ENCODE results near the gene RGL1. TPM values are rescaled to one million over a fixed set of nuclear protein-coding genes. Genes with fewer than 3 reads are reported as not detected.

Gene RGL1
- total RNA-seq, 3 donors from 2014 or later (not counting 1 experiment from before 2014, with no cell fraction given), result 0.16 to 0.52 (median 0.40) TPM

- H3K4me1 Mint-ChIP-seq, result peaks cover 24 to 38% of the 10 kb centered on the region in 2 donors
- ATAC-seq, result no peak
- intact Hi-C loops (cut with micrococcal nuclease), result no loop called here
These were observed 128.7 kb downstream of the RGL1 start for GRCh38 chr1:183933528-183934179.

GRCh38 chr1:183934314-183934713 lies 129.4 kb downstream of the RGL1 start:
- Mint-ChIP-seq H3K9me3 (no peaks in the 10 kb centered on the region), H3K27ac (no peak overlapping the region), H3K4me3 (no peak overlapping the region), H3K4me1 (peaks cover 24 to 38% of the 10 kb centered on the region in 2 donors), H3K27me3 (ENCODE audit: low read depth in 2 of 2) (no peaks in the 10 kb centered on the region), H3K36me3 (no peaks in the 10 kb centered on the region)
- ATAC-seq (no peak), DNase-seq (no peak)
- intact Hi-C loops (cut with micrococcal nuclease), result no loop called here
- Histone ChIP-seq H3K9me3 (ENCODE audit: control insufficient read depth, insufficient read depth, low read length) (no peaks in the 10 kb centered on the region), H3K4me1 (ENCODE audit: control insufficient read depth, insufficient read depth, low read length) (peaks cover 13% of the 10 kb centered on the region), H3K27ac (ENCODE audit: low read length) (no peak overlapping the region), H3K36me3 (ENCODE audit: control insufficient read depth, insufficient read depth, low read length) (no peaks in the 10 kb centered on the region), H3K4me3 (ENCODE audit: low read length) (no peak overlapping the region), H3K27me3 (ENCODE audit: control insufficient read depth, insufficient read depth, low read length) (no peaks in the 10 kb centered on the region)
- TF ChIP-seq CTCF (IDR thresholded peaks at IDR 0.05), result no peak
- WGBS (ENCODE audit: insufficient coverage), result 73% methylated on average over 6 of the region's 6 CpGs

More at GRCh38 chr1:183933528-183934179, 128.7 kb downstream of the RGL1 start:
- TF ChIP-seq CTCF (IDR thresholded peaks at IDR 0.05), result no peak
- Mint-ChIP-seq H3K27ac (no peak overlapping the region), H3K4me3 (no peak overlapping the region), H3K9me3 (no peaks in the 10 kb centered on the region), H3K36me3 (no peaks in the 10 kb centered on the region), H3K27me3 (ENCODE audit: low read depth in 2 of 2) (no peaks in the 10 kb centered on the region)
- H3K9me3 ChIP-seq (ENCODE audit: control insufficient read depth, insufficient read depth, low read length), result no peaks in the 10 kb centered on the region
- no peaks in the 10 kb centered on the region for H3K27me3 ChIP-seq (ENCODE audit: control insufficient read depth, insufficient read depth, low read length)
- H3K4me1 ChIP-seq (ENCODE audit: control insufficient read depth, insufficient read depth, low read length), result peaks cover 13% of the 10 kb centered on the region
- H3K4me3 ChIP-seq (ENCODE audit: low read length), result no peak overlapping the region
- no peaks in the 10 kb centered on the region for H3K36me3 ChIP-seq (ENCODE audit: control insufficient read depth, insufficient read depth, low read length)
- no peak overlapping the region for H3K27ac ChIP-seq (ENCODE audit: low read length)
- no peak for DNase-seq
- 93% methylated on average over 3 of the region's 4 CpGs for WGBS (ENCODE audit: insufficient coverage)

- peak overlapping the region in 1 of 2 donors; percentile 58 for H3K27ac Mint-ChIP-seq
- 94% methylated on average over 7 of the region's 7 CpGs for WGBS (ENCODE audit: insufficient coverage)
These were observed 131.1 kb downstream of the RGL1 start for GRCh38 chr1:183936009-183936408.

More at GRCh38 chr1:183936009-183936408, 131.1 kb downstream of the RGL1 start:
- H3K27ac ChIP-seq (ENCODE audit: low read length), result no peak overlapping the region
- Mint-ChIP-seq H3K9me3 (no peaks in the 10 kb centered on the region), H3K4me3 (peak overlapping the region; percentile 35), H3K4me1 (peaks cover 24 to 38% of the 10 kb centered on the region in 2 donors), H3K36me3 (no peaks in the 10 kb centered on the region), H3K27me3 (ENCODE audit: low read depth in 2 of 2) (no peaks in the 10 kb centered on the region)
- no peak for TF ChIP-seq CTCF (IDR thresholded peaks at IDR 0.05)
- H3K36me3 ChIP-seq (ENCODE audit: control insufficient read depth, insufficient read depth, low read length), result no peaks in the 10 kb centered on the region
- DNase-seq, result no peak
- peaks cover 13% of the 10 kb centered on the region for H3K4me1 ChIP-seq (ENCODE audit: control insufficient read depth, insufficient read depth, low read length)
- H3K27me3 ChIP-seq (ENCODE audit: control insufficient read depth, insufficient read depth, low read length), result no peaks in the 10 kb centered on the region
- no peaks in the 10 kb centered on the region for H3K9me3 ChIP-seq (ENCODE audit: control insufficient read depth, insufficient read depth, low read length)
- intact Hi-C loops (cut with micrococcal nuclease), result no loop called here
- no peak for ATAC-seq
- no peak overlapping the region for H3K4me3 ChIP-seq (ENCODE audit: low read length)

Measured in natural killer cell (primary cell).